ENCODE results near the gene IMPDH1. TPM values are rescaled to one million over a fixed set of nuclear protein-coding genes. Genes with fewer than 3 reads are reported as not detected.

Gene IMPDH1
- total and polyA plus RNA-seq, 2 donors from 2014 or later: 20.9 to 40.3 TPM

DNA sequence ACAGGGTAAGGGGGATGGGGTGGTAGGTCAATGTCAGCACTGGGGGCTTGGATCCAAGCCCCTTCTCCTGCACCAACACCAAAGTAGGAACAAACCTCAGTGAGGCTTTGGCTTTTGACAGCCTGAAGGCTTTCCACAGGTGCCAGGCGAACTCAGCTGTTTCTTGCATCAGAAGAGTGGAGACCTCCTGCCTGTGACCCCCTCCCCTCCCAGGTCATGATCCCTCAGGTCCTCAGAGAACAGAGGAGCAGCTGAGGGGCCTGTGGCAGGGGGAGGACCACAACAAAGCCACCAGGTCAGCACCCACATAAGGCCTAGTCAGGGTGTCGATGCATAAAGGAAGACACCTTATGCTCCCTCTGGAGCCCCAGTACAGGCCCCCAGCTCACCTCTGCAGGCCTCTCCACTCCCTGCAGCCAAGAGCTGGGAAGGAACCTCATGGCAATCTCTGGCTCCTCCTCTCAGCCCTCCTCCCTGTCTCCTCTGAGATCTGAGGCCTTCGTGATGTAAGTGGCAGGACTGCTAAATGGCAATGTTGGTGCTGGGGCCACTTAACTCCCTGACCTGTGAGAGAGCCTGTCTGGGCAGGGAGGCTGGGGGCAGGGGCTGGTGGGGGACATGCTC is 29.2 kb downstream of the IMPDH1 start:
- Histone ChIP-seq H3K27ac (ENCODE audit: low read depth in 2 of 2, low read length in 2 of 2) (no peak overlapping the region), H3K9me3 (ENCODE audit: control insufficient read depth in 2 of 3, insufficient read depth in 1 of 3, low read length in 3 of 3) (no peaks in the 10 kb centered on the region), H3K27me3 (ENCODE audit: control insufficient read depth, insufficient read depth, low read length) (no peaks in the 10 kb centered on the region), H3K4me3 (ENCODE audit: low read length in 3 of 3) (no peak overlapping the region), H3K4me1 (ENCODE audit: control insufficient read depth in 2 of 3, insufficient read depth in 2 of 3, low read depth in 1 of 3, low read length in 3 of 3) (no peaks in the 10 kb centered on the region), H3K36me3 (ENCODE audit: control insufficient read depth in 2 of 3, insufficient read depth in 3 of 3, low read length in 3 of 3) (no peaks in the 10 kb centered on the region), H3K9ac (ENCODE audit: low read length in 3 of 3) (no peak overlapping the region)
- intact Hi-C loops (cut with DNase I): no loop called here
- FAIRE-seq: no peak
- TF ChIP-seq, protein P1, sequence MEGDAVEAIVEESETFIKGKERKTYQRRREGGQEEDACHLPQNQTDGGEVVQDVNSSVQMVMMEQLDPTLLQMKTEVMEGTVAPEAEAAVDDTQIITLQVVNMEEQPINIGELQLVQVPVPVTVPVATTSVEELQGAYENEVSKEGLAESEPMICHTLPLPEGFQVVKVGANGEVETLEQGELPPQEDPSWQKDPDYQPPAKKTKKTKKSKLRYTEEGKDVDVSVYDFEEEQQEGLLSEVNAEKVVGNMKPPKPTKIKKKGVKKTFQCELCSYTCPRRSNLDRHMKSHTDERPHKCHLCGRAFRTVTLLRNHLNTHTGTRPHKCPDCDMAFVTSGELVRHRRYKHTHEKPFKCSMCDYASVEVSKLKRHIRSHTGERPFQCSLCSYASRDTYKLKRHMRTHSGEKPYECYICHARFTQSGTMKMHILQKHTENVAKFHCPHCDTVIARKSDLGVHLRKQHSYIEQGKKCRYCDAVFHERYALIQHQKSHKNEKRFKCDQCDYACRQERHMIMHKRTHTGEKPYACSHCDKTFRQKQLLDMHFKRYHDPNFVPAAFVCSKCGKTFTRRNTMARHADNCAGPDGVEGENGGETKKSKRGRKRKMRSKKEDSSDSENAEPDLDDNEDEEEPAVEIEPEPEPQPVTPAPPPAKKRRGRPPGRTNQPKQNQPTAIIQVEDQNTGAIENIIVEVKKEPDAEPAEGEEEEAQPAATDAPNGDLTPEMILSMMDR (IDR thresholded peaks at IDR 0.05; ENCODE audit: borderline replicate concordance, extremely low read depth, insufficient read depth): no peak
- DNase-seq: no peak

GRCh38 chr7:128379900-128380479 is 29.8 kb downstream of the IMPDH1 start:
- Histone ChIP-seq H3K9me3 (ENCODE audit: control insufficient read depth in 2 of 3, insufficient read depth in 1 of 3, low read length in 3 of 3) (no peaks in the 10 kb centered on the region), H3K36me3 (ENCODE audit: control insufficient read depth in 2 of 3, insufficient read depth in 3 of 3, low read length in 3 of 3) (no peaks in the 10 kb centered on the region), H3K4me3 (ENCODE audit: low read length in 3 of 3) (no peak overlapping the region), H3K9ac (ENCODE audit: low read length in 3 of 3) (no peak overlapping the region), H3K27me3 (ENCODE audit: control insufficient read depth, insufficient read depth, low read length) (no peaks in the 10 kb centered on the region), H3K27ac (ENCODE audit: low read depth in 2 of 2, low read length in 2 of 2) (no peak overlapping the region), H3K4me1 (ENCODE audit: control insufficient read depth in 2 of 3, insufficient read depth in 2 of 3, low read depth in 1 of 3, low read length in 3 of 3) (no peaks in the 10 kb centered on the region)
- FAIRE-seq (no peak), DNase-seq (peak in 1 of 5 donors; percentile 54)
- TF ChIP-seq, protein P1 (IDR thresholded peaks at IDR 0.05; ENCODE audit: borderline replicate concordance, extremely low read depth, insufficient read depth): no peak
- intact Hi-C loops (cut with DNase I): no loop called here

GRCh38 chr7:128378637-128379036 is 31.1 kb downstream of the IMPDH1 start:
- H3K9ac ChIP-seq (ENCODE audit: low read length in 3 of 3): no peak overlapping the region
- H3K27ac ChIP-seq (ENCODE audit: low read depth in 2 of 2, low read length in 2 of 2): no peak overlapping the region
- no peak overlapping the region for H3K4me3 ChIP-seq (ENCODE audit: low read length in 3 of 3)
- FAIRE-seq (no peak), DNase-seq (no peak)
- H3K4me1 ChIP-seq (ENCODE audit: control insufficient read depth in 2 of 3, insufficient read depth in 2 of 3, low read depth in 1 of 3, low read length in 3 of 3): no peaks in the 10 kb centered on the region
- no peaks in the 10 kb centered on the region for H3K36me3 ChIP-seq (ENCODE audit: control insufficient read depth in 2 of 3, insufficient read depth in 3 of 3, low read length in 3 of 3)
- H3K27me3 ChIP-seq (ENCODE audit: control insufficient read depth, insufficient read depth, low read length): no peaks in the 10 kb centered on the region
- H3K9me3 ChIP-seq (ENCODE audit: control insufficient read depth in 2 of 3, insufficient read depth in 1 of 3, low read length in 3 of 3): no peaks in the 10 kb centered on the region
- TF ChIP-seq, protein P1 (IDR thresholded peaks at IDR 0.05; ENCODE audit: borderline replicate concordance, extremely low read depth, insufficient read depth): no peak
- intact Hi-C loops (cut with DNase I): no loop called here
